ENCODE measurements around the gene C17orf113.
"Not testable (repeated sequence)": the region's sequence is repeated elsewhere in the genome, so short reads cannot be mapped to it uniquely, and the experiment has no call there.

C17orf113 gene

GRCh38 chr17:42042598-42043319 is 7.6 kb downstream of the C17orf113 start:
- DNase-seq (ENCODE audit: low spot score): no peak

GRCh38 chr17:42041619-42042018 is 8.8 kb downstream of the C17orf113 start:
- no peak for DNase-seq (ENCODE audit: low spot score)

- no peak for DNase-seq (ENCODE audit: low spot score)
Measured at GRCh38 chr17:42040818-42041217, 9.6 kb downstream of the C17orf113 start.

- DNase-seq (ENCODE audit: low spot score): no peak
Measured at GRCh38 chr17:42039794-42040763, 10.3 kb downstream of the C17orf113 start.

GRCh38 chr17:42038221-42038973 is 12.0 kb downstream of the C17orf113 start:
- no peak for DNase-seq (ENCODE audit: low spot score)

GRCh38 chr17:42034059-42034458 is 16.3 kb downstream of the C17orf113 start:
- DNase-seq (ENCODE audit: low spot score): no peak

GRCh38 chr17:42031584-42031983 is 18.8 kb downstream of the C17orf113 start:
- DNase-seq (ENCODE audit: low spot score): no peak

- DNase-seq (ENCODE audit: low spot score): no peak
Measured at GRCh38 chr17:42028791-42029127, 21.6 kb downstream of the C17orf113 start.

GRCh38 chr17:42027961-42028790 is 22.2 kb downstream of the C17orf113 start:
- peak; percentile 91 for DNase-seq (ENCODE audit: low spot score)

- DNase-seq (ENCODE audit: low spot score): no peak
Measured at GRCh38 chr17:42027590-42027889, 22.9 kb downstream of the C17orf113 start.

- DNase-seq (ENCODE audit: low spot score): no peak
Measured at GRCh38 chr17:42026857-42027589, 23.4 kb downstream of the C17orf113 start.

- DNase-seq (ENCODE audit: low spot score): no peak
Measured at GRCh38 chr17:42025936-42026335, 24.5 kb downstream of the C17orf113 start.

- no peak for DNase-seq (ENCODE audit: low spot score)
Measured at GRCh38 chr17:42025191-42025579, 25.2 kb downstream of the C17orf113 start.

- DNase-seq (ENCODE audit: low spot score): no peak
Measured at GRCh38 chr17:42023524-42024349, 26.7 kb downstream of the C17orf113 start.

- DNase-seq (ENCODE audit: low spot score): not testable (repeated sequence)
Measured at GRCh38 chr17:42020845-42021244, 29.6 kb downstream of the C17orf113 start.

- DNase-seq (ENCODE audit: low spot score): peak; percentile 96
Measured at GRCh38 chr17:42019509-42020404, 30.6 kb downstream of the C17orf113 start, which contains the start of gene NKIRAS2. TSS of gene NKIRAS2 (plus strand) at chr17:42020090. CDS start at chr17:42021578, 1,488 bp downstream.

- DNase-seq (ENCODE audit: low spot score): no peak
Measured at GRCh38 chr17:42018988-42019387, 31.4 kb downstream of the C17orf113 start.

GRCh38 chr17:42018339-42018738 is 32.1 kb downstream of the C17orf113 start:
- DNase-seq (ENCODE audit: low spot score): peak; percentile 57

- DNase-seq (ENCODE audit: low spot score): peak; percentile 60
Measured at GRCh38 chr17:42017866-42018200, 32.6 kb downstream of the C17orf113 start.

Measured in HuH-7 (cell line).